CD14-positive monocyte (primary cell): Measurements from ENCODE around the gene ERP27. TPM values are rescaled to one million over a fixed set of nuclear protein-coding genes. Genes with fewer than 3 reads are reported as not detected.

Experiments used
- DNase-seq, 3 donors: peaks; one replicate each; pipeline ENCODE4 v3.0.0-alpha.2; 2011 to 2022
- H2AFZ ChIP-seq: 2 replicates; pipeline ENCODE4 v1.6.0; 2012; ENCODE audit warnings: mild to moderate bottlenecking, low read depth, low read length, inconsistent platforms; ENCODE audit not compliant: insufficient read depth, poor library complexity, severe bottlenecking
- H3K27ac ChIP-seq, 2 donors: 1 replicate in 1 of 2; 2 replicates in 1 of 2; pipeline ENCODE4 v1.5.1; 2012 to 2013; ENCODE audit warnings: low read length in 2 of 2, control low read depth in 1 of 2, inconsistent platforms in 1 of 2, low read depth in 1 of 2, mild to moderate bottlenecking in 1 of 2
- H3K27me3 ChIP-seq, 2 donors: one replicate each; pipeline versions ENCODE4 v1.6.0 to v1.6.1; 2011 to 2013; ENCODE audit warnings: low read length in 2 of 2; ENCODE audit not compliant: control insufficient read depth in 2 of 2, insufficient read depth in 2 of 2
- H3K36me3 ChIP-seq, 2 donors: replicated peaks in 1 of 2; 1 replicate in 1 of 2; 2 replicates in 1 of 2; pipeline versions ENCODE4 v1.5.1 to v1.6.1; 2012 to 2013; ENCODE audit warnings: low read length in 2 of 2, control low read depth in 1 of 2, inconsistent platforms in 1 of 2, mild to moderate bottlenecking in 1 of 2; ENCODE audit not compliant: insufficient read depth in 2 of 2, control insufficient read depth in 1 of 2
- H3K4me1 ChIP-seq, 2 donors: 1 replicate in 1 of 2; 2 replicates in 1 of 2; pipeline versions ENCODE4 v1.5.1 to v1.6.1; 2012 to 2013; ENCODE audit warnings: low read length in 2 of 2, control low read depth in 1 of 2, inconsistent platforms in 1 of 2, mild to moderate bottlenecking in 1 of 2, moderate library complexity in 1 of 2; ENCODE audit not compliant: insufficient read depth in 2 of 2, control insufficient read depth in 1 of 2
- H3K4me2 ChIP-seq: replicated peaks from 2 replicates; pipeline ENCODE3; 2012; ENCODE audit warnings: low read length, moderate library complexity, mild to moderate bottlenecking; ENCODE audit not compliant: poor library complexity, severe bottlenecking; ENCODE audit errors: extremely low read depth
- H3K4me3 ChIP-seq, 3 experiments: fragments of 200-600 bp in 1 of 3; sonication (generic) in 1 of 3; replicated peaks in 1 of 3; 1 replicate in 2 of 3; 2 replicates in 1 of 3; pipeline ENCODE4 v1.5.1; 2011 to 2013; ENCODE audit warnings: low read length in 3 of 3, mild to moderate bottlenecking in 3 of 3, control low read depth in 2 of 3, low read depth in 2 of 3, inconsistent platforms in 1 of 3, moderate library complexity in 1 of 3
- H3K79me2 ChIP-seq: 2 replicates; pipeline ENCODE4 v1.6.0; 2012; ENCODE audit warnings: mild to moderate bottlenecking, control low read depth, inconsistent platforms, low read length, moderate library complexity; ENCODE audit not compliant: insufficient read depth
- H3K9ac ChIP-seq: 2 replicates; pipeline ENCODE4 v1.6.0; 2017; ENCODE audit warnings: low read length, mild to moderate bottlenecking; ENCODE audit not compliant: insufficient read depth, poor library complexity, severe bottlenecking
- H3K9me3 ChIP-seq, 2 donors: replicated peaks in 1 of 2; 1 replicate in 1 of 2; 2 replicates in 1 of 2; pipeline versions ENCODE4 v1.5.1 to v1.6.1; 2012 to 2013; ENCODE audit warnings: low read length in 2 of 2, control low read depth in 1 of 2; ENCODE audit not compliant: control insufficient read depth in 1 of 2, insufficient read depth in 1 of 2
- H4K20me1 ChIP-seq: 2 replicates; pipeline ENCODE4 v1.6.0; 2012; ENCODE audit warnings: mild to moderate bottlenecking, low read length, control low read depth, moderate library complexity; ENCODE audit not compliant: insufficient read depth
- H3K27ac Mint-ChIP-seq, 7 donors: one replicate each; pipeline ENCODE4 v1.8.0; 2020; ENCODE audit warnings: mild to moderate bottlenecking in 7 of 7, mixed read lengths in 7 of 7, moderate library complexity in 6 of 7, inconsistent platforms in 2 of 7
- H3K27me3 Mint-ChIP-seq, 3 donors: one replicate each; pipeline ENCODE4 v1.8.0; 2021 to 2022; ENCODE audit warnings: low read depth in 3 of 3, mild to moderate bottlenecking in 3 of 3, mixed read lengths in 3 of 3, moderate library complexity in 3 of 3, inconsistent platforms in 1 of 3
- H3K36me3 Mint-ChIP-seq, 2 donors: one replicate each; pipeline ENCODE4 v1.8.0; 2020; ENCODE audit warnings: mixed read lengths in 2 of 2, inconsistent platforms in 1 of 2, mild to moderate bottlenecking in 1 of 2
- H3K4me1 Mint-ChIP-seq: one replicate; pipeline ENCODE4 v1.8.0; 2020; ENCODE audit warnings: mild to moderate bottlenecking, mixed read lengths
- H3K4me3 Mint-ChIP-seq, 2 donors: one replicate each; pipeline ENCODE4 v1.8.0; 2020; ENCODE audit warnings: mild to moderate bottlenecking in 2 of 2, mixed read lengths in 2 of 2, moderate library complexity in 1 of 2
- H3K9me3 Mint-ChIP-seq, 7 donors: one replicate each; pipeline ENCODE4 v1.8.0; 2020 to 2022; ENCODE audit warnings: mixed read lengths in 7 of 7, mild to moderate bottlenecking in 6 of 7, moderate library complexity in 6 of 7, inconsistent platforms in 2 of 7
- WGBS: methylation state at CpG from one replicate; pipeline ENCODE4 v1.1.5; 2013; ENCODE audit warnings: missing lambda C conversion rate; ENCODE audit not compliant: insufficient coverage; 5-methylcytosine and 5-hydroxymethylcytosine counted together
- intact Hi-C, 2 donors: fragments of 100-400 bp; cut with micrococcal nuclease; formaldehyde crosslinking; loops; one replicate each; pipeline versions ENCODE4 v1.15.0 to v1.15.1; 2023
- polyA plus RNA-seq, 3 donors: library from polyadenylated mRNA; depleted of rRNA in 1 of 3; unstranded in 2 of 3; stranded (reverse) in 1 of 3; fragments of 300-500 nt in 2 of 3; fragments of >200 nt in 1 of 3; fragmentation: Illumina TruSeq in 2 of 3; gene quantifications; 1 replicate in 2 of 3; 2 replicates in 1 of 3; pipeline ENCODE4 v1.2.3, GENCODE V29; 2012 to 2021
- TF ChIP-seq, protein P1 (sequence below): fragments of 200-600 bp; IDR thresholded peaks from one replicate; pipeline ENCODE4 v1.8.0; 2022; ENCODE audit warnings: antibody characterized with exemption, mild to moderate bottlenecking

ERP27 gene
- polyA plus RNA-seq, 3 donors: 2.5 to 7.2 (median 2.5) TPM

DNA sequence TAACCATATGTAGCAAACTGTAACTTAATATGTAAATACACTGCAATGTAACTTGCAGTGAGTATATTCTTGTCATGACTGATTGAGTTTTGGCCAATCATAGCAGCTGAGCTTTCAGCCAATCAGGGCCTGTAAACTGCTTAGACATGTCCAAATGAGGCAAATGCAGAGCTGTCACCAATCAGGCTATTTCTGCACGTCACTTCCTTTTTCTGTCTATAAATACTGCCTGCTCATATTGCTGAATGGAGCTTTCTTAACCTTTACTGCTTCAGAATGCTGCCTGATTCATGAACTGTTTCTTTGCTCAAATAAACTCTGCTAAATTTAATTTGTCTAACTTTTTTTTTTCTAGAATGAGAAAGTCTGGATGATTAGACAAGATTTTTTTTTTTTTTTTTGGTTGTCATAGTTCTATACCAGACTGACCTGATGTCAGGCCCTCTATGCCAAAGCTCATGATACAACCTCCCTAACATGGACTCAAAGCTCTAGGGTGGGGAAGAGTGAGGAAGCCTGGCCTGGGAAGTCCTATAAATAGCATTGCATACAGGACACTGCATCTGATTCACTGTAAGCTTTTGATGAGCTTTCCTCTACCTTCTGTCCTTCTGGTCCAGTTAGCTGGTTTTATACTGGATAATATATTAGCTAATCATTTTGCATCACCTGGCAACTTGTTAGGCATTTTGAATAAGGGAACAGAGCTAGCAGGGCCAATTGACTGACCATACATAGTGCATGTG lies 64.7 kb downstream of the ERP27 start:
- H3K27me3 ChIP-seq: no peaks in the 10 kb centered on the region
- H3K36me3 Mint-ChIP-seq: no peaks in the 10 kb centered on the region
- no peak overlapping the region for H3K4me2 ChIP-seq
- no CpG with 5 or more reads among the region's 1 CpG for WGBS
- H3K27ac Mint-ChIP-seq: no peak overlapping the region
- peak; percentile 3 to 30 (median 7) for DNase-seq
- H2AFZ ChIP-seq: no peak overlapping the region
- no peak overlapping the region for H3K4me3 Mint-ChIP-seq
- no peaks in the 10 kb centered on the region for H3K79me2 ChIP-seq
- intact Hi-C loops: no loop called here
- H3K9ac ChIP-seq: no peak overlapping the region
- peaks cover 0 to 7% of the 10 kb centered on the region in 2 donors for H3K9me3 ChIP-seq
- no peaks in the 10 kb centered on the region for H3K27me3 Mint-ChIP-seq
- peaks cover 0 to 6% (median 2%) of the 10 kb centered on the region in 7 donors for H3K9me3 Mint-ChIP-seq
- no peaks in the 10 kb centered on the region for H3K4me1 ChIP-seq
- TF ChIP-seq, protein P1, sequence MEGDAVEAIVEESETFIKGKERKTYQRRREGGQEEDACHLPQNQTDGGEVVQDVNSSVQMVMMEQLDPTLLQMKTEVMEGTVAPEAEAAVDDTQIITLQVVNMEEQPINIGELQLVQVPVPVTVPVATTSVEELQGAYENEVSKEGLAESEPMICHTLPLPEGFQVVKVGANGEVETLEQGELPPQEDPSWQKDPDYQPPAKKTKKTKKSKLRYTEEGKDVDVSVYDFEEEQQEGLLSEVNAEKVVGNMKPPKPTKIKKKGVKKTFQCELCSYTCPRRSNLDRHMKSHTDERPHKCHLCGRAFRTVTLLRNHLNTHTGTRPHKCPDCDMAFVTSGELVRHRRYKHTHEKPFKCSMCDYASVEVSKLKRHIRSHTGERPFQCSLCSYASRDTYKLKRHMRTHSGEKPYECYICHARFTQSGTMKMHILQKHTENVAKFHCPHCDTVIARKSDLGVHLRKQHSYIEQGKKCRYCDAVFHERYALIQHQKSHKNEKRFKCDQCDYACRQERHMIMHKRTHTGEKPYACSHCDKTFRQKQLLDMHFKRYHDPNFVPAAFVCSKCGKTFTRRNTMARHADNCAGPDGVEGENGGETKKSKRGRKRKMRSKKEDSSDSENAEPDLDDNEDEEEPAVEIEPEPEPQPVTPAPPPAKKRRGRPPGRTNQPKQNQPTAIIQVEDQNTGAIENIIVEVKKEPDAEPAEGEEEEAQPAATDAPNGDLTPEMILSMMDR: no peak
- H4K20me1 ChIP-seq: no peaks in the 10 kb centered on the region
- H3K36me3 ChIP-seq: no peaks in the 10 kb centered on the region
- peaks cover 3% of the 10 kb centered on the region for H3K4me1 Mint-ChIP-seq
- no peak overlapping the region for H3K4me3 ChIP-seq
- no peak overlapping the region for H3K27ac ChIP-seq

DNA sequence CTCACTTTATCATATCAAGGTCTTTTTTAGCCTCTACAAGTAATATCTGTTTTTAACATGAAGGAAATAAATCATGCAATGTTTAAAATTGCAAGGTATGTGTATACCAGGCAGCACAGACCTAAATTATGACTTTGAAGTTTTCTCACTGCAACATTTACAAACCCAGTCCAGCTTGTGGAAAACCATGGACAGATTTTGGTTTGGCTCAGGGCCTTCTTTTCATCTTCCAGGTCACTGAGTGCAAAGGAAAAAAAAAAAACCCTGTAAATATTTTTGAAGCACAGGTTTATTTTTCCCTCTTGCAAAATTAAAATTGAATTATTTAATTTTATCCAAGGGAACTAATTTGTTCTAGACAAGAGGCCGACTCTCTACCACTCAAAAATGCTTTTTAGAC lies 66.5 kb downstream of the ERP27 start:
- Histone ChIP-seq H3K4me2 (no peak overlapping the region), H4K20me1 (no peaks in the 10 kb centered on the region), H3K27me3 (no peaks in the 10 kb centered on the region), H3K79me2 (no peaks in the 10 kb centered on the region), H3K36me3 (no peaks in the 10 kb centered on the region), H3K27ac (no peak overlapping the region), H3K9ac (no peak overlapping the region), H3K4me3 (no peak overlapping the region), H2AFZ (no peak overlapping the region), H3K9me3 (peaks cover 2 to 15% of the 10 kb centered on the region in 2 donors), H3K4me1 (no peaks in the 10 kb centered on the region)
- Mint-ChIP-seq H3K27me3 (no peaks in the 10 kb centered on the region), H3K36me3 (no peaks in the 10 kb centered on the region), H3K9me3 (peaks cover 9 to 17% (median 14%) of the 10 kb centered on the region in 7 donors), H3K4me3 (no peak overlapping the region), H3K4me1 (peaks cover 3% of the 10 kb centered on the region), H3K27ac (no peak overlapping the region)
- TF ChIP-seq, protein P1: no peak
- no peak for DNase-seq
- intact Hi-C loops: no loop called here
- no CpG with 5 or more reads among the region's 1 CpG for WGBS
